Uterus (tissue), 2 donors: Measurements from ENCODE around the gene SGPL1.

Experiments
- POLR2A ChIP-seq, 2 donors: fragments of 450-650 bp; IDR thresholded peaks; one replicate each; pipeline ENCODE4 v1.6.1; 2016; ENCODE audit warnings: antibody characterized with exemption in 2 of 2, mild to moderate bottlenecking in 1 of 2, moderate library complexity in 1 of 2
- TF ChIP-seq, protein P1 (sequence below), 4 experiments: fragments of 200-600 bp in 2 of 4; fragments of 450-650 bp in 2 of 4; sonication (generic) in 2 of 4; IDR thresholded peaks; one replicate each; pipeline ENCODE4 v1.5.1; 2016 to 2019; ENCODE audit warnings: antibody characterized with exemption in 4 of 4, mild to moderate bottlenecking in 2 of 4, moderate library complexity in 1 of 4

DNA sequence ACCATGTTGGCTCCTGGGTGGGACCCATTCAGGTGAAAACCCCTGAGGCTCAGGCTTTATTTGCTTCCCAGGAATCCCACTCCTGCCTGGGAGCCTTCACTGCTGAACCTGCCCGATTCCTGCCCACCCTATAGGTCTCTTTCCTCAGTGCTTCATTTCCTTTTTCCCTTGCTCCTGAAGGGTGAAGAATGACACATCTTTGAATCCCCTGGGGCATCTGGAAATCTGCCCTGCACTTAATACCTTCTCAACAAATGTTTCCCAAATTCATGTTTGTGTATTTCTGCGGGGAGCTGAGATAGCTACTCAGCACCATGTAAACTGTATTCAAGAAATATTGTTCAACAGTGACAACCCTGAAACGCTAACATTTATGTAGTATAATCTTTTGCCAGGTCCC is 82.9 kb downstream of the SGPL1 start:
- no peak for TF ChIP-seq POLR2A (IDR thresholded peaks at IDR 0.05)
- TF ChIP-seq, protein P1, sequence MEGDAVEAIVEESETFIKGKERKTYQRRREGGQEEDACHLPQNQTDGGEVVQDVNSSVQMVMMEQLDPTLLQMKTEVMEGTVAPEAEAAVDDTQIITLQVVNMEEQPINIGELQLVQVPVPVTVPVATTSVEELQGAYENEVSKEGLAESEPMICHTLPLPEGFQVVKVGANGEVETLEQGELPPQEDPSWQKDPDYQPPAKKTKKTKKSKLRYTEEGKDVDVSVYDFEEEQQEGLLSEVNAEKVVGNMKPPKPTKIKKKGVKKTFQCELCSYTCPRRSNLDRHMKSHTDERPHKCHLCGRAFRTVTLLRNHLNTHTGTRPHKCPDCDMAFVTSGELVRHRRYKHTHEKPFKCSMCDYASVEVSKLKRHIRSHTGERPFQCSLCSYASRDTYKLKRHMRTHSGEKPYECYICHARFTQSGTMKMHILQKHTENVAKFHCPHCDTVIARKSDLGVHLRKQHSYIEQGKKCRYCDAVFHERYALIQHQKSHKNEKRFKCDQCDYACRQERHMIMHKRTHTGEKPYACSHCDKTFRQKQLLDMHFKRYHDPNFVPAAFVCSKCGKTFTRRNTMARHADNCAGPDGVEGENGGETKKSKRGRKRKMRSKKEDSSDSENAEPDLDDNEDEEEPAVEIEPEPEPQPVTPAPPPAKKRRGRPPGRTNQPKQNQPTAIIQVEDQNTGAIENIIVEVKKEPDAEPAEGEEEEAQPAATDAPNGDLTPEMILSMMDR (IDR thresholded peaks at IDR 0.05): no peak
